ENCODE results near the gene RAB8A. TPM values are rescaled to one million over a fixed set of nuclear protein-coding genes. Genes with fewer than 3 reads are reported as not detected.

Gene RAB8A
- total and polyA plus RNA-seq, 8 donors, result 64.9 to 102 (median 73.0) TPM

DNA sequence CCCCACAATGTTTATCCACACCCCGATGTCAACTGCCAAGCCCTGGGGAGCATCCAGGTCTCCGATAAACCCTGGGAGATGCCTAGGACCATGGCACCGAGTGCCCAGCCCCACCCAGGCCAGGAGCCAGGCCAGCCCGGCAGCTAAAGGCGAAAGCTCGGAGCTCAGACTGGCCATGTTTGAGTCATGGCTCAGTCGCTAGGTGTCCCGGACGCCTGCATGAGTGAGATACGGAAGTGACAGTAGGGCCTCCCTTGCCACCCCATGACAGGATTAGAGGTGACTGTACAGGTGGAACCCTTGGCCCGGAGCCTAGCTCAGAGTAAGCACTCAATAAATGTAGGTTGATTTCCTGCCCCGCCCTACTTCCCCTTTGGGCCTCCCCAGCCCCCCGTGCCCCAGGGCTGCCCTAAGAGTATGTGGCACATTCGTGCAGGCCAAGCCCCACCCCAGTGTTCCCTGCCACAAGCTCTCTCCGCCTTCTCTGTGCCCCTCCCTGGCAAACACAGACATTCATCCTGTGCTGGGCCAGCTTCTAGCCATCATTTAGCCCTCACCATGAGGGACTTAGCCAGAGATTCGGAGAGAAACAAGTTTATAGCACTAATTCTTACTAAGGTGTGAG lies 41.2 kb upstream of the RAB8A start:
- peak in 2 of 4 donors; percentile 88 to 90 for DNase-seq
- intact Hi-C loops (cut with DNase I), result no loop called here
- Histone ChIP-seq H3K27ac (peak overlapping the region; percentile 76 to 88), H3K36me3 (no peaks in the 10 kb centered on the region), H3K4me1 (peaks cover 15 to 61% of the 10 kb centered on the region in 2 donors), H3K4me3 (peak overlapping the region in 1 of 2 donors; percentile 9), H3K27me3 (no peaks in the 10 kb centered on the region), H3K9me3 (no peaks in the 10 kb centered on the region)
- peak; percentile 81 for ATAC-seq
- TF ChIP-seq, protein P1, sequence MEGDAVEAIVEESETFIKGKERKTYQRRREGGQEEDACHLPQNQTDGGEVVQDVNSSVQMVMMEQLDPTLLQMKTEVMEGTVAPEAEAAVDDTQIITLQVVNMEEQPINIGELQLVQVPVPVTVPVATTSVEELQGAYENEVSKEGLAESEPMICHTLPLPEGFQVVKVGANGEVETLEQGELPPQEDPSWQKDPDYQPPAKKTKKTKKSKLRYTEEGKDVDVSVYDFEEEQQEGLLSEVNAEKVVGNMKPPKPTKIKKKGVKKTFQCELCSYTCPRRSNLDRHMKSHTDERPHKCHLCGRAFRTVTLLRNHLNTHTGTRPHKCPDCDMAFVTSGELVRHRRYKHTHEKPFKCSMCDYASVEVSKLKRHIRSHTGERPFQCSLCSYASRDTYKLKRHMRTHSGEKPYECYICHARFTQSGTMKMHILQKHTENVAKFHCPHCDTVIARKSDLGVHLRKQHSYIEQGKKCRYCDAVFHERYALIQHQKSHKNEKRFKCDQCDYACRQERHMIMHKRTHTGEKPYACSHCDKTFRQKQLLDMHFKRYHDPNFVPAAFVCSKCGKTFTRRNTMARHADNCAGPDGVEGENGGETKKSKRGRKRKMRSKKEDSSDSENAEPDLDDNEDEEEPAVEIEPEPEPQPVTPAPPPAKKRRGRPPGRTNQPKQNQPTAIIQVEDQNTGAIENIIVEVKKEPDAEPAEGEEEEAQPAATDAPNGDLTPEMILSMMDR (IDR thresholded peaks at IDR 0.05), result no peak

DNA sequence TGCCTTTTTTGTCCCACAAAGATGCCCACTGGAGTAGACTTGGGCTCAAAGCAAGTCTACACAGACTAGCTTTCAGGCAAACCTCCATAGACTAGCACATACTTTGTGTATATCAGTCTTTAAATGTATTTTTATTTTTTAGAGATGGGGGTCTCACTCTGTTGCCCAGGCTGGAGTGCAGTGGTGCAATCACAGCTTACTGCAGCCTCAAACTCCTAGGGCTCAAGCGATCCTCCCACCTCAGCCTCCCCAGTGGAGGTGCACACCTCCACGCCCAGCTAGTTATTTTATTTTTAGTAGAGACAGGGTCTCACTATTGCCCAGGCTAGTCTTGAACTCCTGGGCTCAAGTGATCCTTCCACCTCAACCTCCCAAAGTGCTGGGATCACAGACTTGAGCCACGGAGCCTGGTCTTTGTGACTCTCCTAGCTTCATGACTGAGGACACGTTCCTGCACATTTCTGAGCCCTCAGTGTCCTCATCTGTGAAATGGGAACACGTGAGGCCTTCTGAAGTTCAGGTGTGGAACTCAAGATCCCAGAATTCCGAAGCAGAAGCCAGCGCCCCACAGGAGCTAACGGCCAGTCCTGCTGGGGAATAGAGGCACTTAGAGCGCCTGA lies 40.5 kb upstream of the RAB8A start:
- H3K27ac ChIP-seq, result peak overlapping the region; percentile 76 to 88
- no peak overlapping the region for H3K4me3 ChIP-seq
- H3K9me3 ChIP-seq, result no peaks in the 10 kb centered on the region
- TF ChIP-seq, protein P1 (IDR thresholded peaks at IDR 0.05), result no peak
- ATAC-seq, result no peak
- peaks cover 15 to 63% of the 10 kb centered on the region in 2 donors for H3K4me1 ChIP-seq
- DNase-seq, result peak in 1 of 4 donors; percentile 19
- no peaks in the 10 kb centered on the region for H3K27me3 ChIP-seq
- no peaks in the 10 kb centered on the region for H3K36me3 ChIP-seq
- intact Hi-C loops (cut with DNase I), result no loop called here

DNA sequence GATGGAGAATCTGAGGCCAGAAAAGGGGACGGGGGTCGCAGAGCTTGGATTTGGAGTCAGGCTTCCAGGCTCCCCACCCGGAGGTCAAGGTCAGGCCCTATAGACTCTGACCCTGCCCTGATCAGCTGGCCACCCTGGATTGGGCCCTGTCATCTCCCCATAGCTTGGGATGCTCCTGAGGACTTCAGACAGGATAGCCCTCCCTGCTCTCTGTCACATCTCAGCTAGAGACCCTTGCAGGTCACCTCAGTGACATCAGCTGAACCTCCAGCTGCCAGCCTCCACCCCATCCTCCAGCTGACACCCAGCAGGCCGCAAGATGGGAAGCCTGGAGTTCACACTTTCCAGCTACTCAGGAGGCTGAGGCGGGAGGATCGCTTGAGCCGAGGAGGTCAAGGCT lies 38.2 kb upstream of the RAB8A start:
- TF ChIP-seq, protein P1 (IDR thresholded peaks at IDR 0.05), result no peak

DNA sequence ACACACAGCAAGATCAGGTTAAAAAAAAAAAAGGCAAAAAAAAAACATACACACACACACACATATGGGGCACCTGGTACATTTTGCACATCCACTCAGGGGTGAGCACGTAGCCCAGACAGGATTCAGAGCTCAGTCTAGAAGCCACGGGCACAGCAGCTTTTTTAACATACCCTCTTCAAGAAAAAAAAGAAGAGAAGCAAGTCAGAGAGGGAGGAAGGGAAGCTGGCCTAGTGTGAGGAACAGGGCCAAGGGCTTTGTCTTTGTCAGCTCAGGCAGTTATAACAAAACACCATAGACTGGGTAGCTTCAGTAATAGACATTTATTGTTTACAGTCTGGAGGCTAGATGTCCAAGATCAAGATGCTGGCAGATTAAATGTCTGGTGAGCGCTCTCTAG lies 37.7 kb upstream of the RAB8A start:
- peak in 1 of 4 donors; percentile 30 for DNase-seq
- Histone ChIP-seq H3K9me3 (no peaks in the 10 kb centered on the region), H3K27ac (peak overlapping the region; percentile 18 to 41), H3K27me3 (no peaks in the 10 kb centered on the region), H3K4me1 (peaks cover 20 to 60% of the 10 kb centered on the region in 2 donors), H3K4me3 (no peak overlapping the region), H3K36me3 (no peaks in the 10 kb centered on the region)
- TF ChIP-seq, protein P1 (IDR thresholded peaks at IDR 0.05), result no peak
- ATAC-seq, result no peak
- intact Hi-C loops (cut with DNase I), result no loop called here

More for the DNA sequence above, 38.2 kb upstream of the RAB8A start:
- no peaks in the 10 kb centered on the region for H3K9me3 ChIP-seq
- DNase-seq (peak in 1 of 4 donors; percentile 30), ATAC-seq (no peak)
- intact Hi-C loops (cut with DNase I), result no loop called here
- no peak overlapping the region for H3K4me3 ChIP-seq
- peak overlapping the region in 1 of 2 donors; percentile 41 for H3K27ac ChIP-seq
- H3K36me3 ChIP-seq, result no peaks in the 10 kb centered on the region
- H3K4me1 ChIP-seq, result peaks cover 18 to 57% of the 10 kb centered on the region in 2 donors
- H3K27me3 ChIP-seq, result no peaks in the 10 kb centered on the region
